ENCODE measurements around the gene TMEM125.

GRCh38 chr1:43255438-43256210 is 14.2 kb upstream of the TMEM125 start:
- TF ChIP-seq BRF2 (IDR thresholded peaks at IDR 0.05; ENCODE audit: borderline replicate concordance, insufficient read depth, insufficient read length) (no peak), CTCF (IDR thresholded peaks at IDR 0.05 in 2 of 3, conservative IDR thresholded peaks at IDR 0.05 in 1 of 3; ENCODE audit: insufficient read depth in 2 of 3, low read depth in 1 of 3, low read length in 3 of 3) (no peak), COPS2 (conservative IDR thresholded peaks at IDR 0.05) (no peak), ZNF395 (CRISPR knock-in tag; IDR thresholded peaks at IDR 0.05) (no peak), SFPQ (IDR thresholded peaks at IDR 0.05; ENCODE audit: low read depth, low read length) (no peak), POLR2A (conservative IDR thresholded peaks at IDR 0.05) (no peak), ZNF263 (CRISPR knock-in tag; IDR thresholded peaks at IDR 0.05; ENCODE audit: borderline replicate concordance) (no peak), NR2C2 (CRISPR knock-in tag; IDR thresholded peaks at IDR 0.05) (no peak), NR2C2 (tag; IDR thresholded peaks at IDR 0.05) (no peak), REST (IDR thresholded peaks at IDR 0.05; ENCODE audit: borderline replicate concordance) (no peak), REST (CRISPR knock-in tag; IDR thresholded peaks at IDR 0.05; ENCODE audit: low read depth) (no peak), JUN (IDR thresholded peaks at IDR 0.05; ENCODE audit: borderline replicate concordance, low read depth, low read length) (no peak), JUN (CRISPR knock-in tag; IDR thresholded peaks at IDR 0.05; ENCODE audit: borderline replicate concordance) (no peak), CC2D1A (IDR thresholded peaks at IDR 0.05) (no peak), ZBTB43 (CRISPR knock-in tag; IDR thresholded peaks at IDR 0.05) (no peak), HDAC1 (IDR thresholded peaks at IDR 0.05) (no peak)
